LHCN-M2 (cell line): Measurements from ENCODE around the gene HEMK1. TPM values are rescaled to one million over a fixed set of nuclear protein-coding genes. Genes with fewer than 3 reads are reported as not detected.

Experiments used
- DNase-seq: peaks from one replicate; pipeline ENCODE4 v3.0.0-alpha.2; 2012; ENCODE audit warnings: low read depth
- total RNA-seq: library from RNA; depleted of rRNA; stranded (reverse); fragments of >200 nt; gene quantifications from 2 replicates; pipeline ENCODE4 v1.2.3, GENCODE V29; 2014

HEMK1 gene
- total RNA-seq, 1 experiment from 2014 or later, result 11.4 TPM

DNA sequence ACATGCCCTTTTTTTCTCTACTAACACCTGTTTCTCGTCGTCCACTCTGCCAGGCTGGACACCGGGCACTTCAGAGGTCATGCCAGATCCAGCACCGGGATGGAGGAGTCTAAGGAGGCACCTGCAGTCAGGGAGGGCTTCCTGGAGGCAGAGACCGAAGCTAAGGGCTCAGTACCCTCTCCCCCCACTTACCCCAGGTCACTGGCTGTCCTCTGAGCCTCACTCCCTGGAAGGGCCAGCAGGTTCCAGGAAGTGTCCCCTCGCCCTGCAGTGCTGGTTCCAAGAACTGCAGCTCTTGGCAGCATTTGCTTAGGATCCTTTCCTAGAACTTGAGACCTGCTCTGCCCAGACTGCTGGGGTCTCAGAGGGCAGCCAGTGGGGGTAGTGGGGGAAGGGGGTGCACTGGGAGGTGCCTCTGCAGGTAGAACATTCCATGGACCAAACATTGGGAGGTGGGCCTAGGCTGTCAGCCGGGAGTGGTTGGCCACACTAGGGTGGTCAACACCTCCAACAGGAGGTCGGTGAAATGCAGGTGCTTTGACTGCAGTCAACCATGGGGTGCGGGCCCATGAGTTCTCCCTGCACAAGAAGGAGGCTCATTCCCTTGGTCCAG lies 30.9 kb downstream of the HEMK1 start:
- DNase-seq, result no peak

DNA sequence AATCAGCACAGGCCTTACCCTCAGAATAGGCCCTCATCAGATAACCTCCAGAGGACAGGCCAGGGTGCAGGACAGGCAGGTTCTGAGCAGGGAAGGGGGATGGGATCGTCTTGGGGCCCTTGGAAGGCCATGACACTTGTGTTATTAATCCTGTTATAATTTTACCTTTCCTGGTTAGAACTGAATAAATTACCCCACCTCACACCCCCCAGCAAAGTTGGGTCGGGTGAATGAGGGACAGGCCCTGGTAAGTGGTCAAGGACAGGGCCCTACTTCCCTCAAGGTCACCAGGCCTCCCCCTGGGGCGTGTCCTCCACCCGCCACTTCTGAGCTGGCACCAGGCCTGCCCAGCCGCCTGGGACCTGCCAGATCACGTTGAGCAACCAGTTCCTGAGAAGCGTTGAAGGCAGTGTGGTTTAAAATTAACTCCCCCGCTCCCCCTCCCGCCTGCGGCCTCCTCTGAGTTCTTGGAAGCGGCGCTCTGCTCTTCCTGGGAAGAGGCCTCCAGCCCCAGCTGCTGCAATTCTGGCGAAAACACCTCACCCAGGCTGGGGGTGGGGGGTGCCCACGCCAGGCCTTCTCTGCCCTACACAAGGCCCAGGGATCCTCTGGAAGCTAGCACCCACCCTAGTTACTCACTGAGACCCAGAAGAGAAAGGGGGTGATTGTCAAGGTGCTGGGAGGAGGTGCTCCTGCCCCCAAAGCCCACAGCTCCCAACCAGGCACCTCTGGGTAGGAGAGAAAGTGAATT lies 31.7 kb downstream of the HEMK1 start:
- peak; percentile 95 for DNase-seq

DNA sequence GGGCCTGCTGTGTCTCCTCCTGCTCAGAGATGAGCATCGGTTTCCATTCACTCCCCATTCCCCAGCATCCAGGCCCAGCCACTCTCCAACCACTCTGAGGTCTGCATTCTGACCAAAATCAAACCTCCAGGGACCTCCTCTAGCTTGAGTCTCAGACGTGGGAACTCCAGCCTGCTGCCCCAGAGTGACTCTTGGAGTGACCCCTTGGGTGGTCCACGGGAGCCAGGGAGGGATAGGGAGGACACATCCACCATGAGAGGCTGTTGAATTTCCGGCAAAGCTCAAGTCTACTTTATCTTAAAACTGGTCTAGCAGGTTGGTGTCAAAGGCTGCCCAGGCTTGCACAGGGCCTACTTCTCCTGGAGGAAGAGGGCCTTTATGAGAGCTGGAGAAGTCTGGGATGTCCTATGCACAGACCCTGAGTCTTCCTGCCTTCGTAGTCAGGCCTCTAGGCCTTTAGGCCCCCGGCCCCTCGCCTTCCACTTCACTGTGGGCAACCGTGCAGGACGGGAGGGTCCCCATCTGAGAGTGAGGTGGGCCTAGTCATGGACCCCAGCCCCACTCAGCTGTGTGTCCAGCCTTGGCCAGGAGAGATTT lies 33.4 kb downstream of the HEMK1 start:
- DNase-seq, result no peak

DNA sequence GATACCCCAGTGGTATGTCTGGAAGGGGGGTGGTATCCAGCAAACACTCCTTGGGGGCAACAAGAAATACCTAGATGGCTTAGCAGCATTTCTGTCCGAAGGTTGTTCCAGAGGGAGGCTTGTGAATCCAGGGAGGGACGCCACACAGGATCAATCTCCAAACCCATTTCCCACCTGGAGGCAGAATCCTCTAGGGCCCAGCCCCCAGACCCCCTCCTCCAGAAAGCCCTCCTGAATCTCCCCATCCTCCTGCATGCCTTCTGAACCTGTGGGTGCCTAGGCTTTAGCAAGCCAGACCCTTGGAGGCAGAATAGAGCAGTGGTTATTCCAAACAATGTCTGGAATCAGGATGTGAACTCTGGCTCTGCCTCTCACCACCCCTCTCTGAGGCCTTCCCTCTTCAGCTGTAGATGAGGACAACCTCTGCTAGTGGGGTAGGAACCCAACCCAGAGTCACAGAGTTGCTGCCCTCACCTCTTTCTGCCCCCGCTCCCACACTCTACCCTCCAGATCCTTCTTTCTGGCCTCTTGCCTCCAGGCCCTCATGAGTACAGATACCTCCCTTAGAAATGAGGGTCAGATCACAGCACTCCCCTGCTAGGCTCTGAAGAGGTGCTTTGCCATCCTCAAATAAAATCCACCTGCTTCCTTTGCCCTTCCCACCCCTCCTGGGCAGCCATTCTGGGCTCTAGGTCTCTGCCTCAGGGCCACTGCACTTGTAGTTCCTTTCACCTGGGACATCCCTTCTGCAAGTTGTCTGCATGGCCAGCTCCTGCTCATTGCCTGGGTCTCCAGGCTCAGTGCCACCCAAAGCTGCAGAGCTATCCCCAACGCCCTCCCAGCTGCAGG lies 34.2 kb downstream of the HEMK1 start:
- DNase-seq, result no peak

DNA sequence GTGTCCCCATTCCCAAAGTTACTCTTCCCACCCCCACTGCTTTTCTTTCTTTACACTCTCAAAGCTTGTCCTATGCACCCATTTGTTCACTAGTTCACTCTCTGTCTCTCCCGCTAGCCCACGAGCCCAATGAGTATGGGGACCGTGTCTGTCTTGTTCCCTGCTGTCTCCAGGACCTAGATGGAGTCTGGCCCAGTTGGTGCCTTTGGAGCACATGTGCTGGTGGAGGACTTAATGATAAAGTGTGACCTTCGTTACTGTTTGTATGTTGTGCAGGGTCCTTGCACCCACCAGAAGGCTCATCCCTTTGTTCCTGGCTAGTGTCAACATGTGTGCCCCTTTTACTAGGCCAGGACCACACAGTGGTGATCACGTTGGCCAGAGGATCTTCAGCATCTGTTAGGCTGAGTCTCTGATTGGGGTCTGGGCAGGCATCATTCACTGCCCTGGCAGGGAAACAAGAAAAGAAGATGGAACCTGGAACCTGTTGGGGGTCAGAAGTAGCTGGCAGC lies 34.8 kb downstream of the HEMK1 start:
- DNase-seq, result no peak

DNA sequence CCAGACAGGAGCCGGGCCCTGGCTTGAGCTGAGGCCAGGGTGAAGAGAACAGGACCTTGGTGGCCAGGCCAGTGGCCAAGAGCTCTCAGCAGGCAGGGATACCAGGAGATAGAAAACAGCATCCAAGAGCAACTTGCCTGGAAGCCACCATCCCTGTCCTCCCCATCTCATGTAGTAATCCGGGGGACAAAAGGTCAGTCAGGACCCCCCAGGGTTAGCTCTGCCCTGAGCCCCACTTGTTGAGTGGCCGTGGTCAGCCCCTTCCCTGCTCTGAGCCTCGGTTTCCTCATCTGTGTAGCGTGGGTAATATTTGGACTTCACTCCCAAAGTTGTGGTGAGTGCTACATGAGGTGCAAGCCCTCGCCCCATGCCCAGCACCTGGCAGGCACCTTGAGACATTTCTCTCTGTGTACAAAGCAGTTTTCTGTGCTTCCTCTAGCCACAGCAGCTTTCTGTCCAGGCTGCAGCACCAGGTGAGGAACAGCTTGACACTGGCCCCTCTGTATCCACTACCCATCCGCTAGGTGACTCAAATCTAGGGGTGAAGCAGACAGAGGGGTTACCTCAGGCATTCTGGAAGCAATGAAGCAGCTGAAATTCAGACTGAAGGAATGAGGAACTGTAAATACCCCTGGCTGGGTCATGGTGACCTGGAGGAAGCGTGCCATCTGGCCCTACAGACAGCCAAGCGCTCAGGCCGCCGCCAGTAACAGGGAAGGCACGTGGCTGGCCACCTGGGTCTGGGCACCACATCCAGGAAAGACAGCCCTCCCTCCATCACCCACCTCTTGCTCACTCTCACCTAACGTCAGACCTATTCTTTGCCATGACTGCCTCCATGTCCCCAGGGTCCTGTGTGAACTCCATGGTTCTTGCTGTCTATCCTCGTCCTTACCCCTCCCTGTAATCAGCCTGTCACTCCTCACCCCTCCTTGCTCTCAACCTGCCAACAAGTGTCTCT lies 35.6 kb downstream of the HEMK1 start:
- DNase-seq, result no peak

DNA sequence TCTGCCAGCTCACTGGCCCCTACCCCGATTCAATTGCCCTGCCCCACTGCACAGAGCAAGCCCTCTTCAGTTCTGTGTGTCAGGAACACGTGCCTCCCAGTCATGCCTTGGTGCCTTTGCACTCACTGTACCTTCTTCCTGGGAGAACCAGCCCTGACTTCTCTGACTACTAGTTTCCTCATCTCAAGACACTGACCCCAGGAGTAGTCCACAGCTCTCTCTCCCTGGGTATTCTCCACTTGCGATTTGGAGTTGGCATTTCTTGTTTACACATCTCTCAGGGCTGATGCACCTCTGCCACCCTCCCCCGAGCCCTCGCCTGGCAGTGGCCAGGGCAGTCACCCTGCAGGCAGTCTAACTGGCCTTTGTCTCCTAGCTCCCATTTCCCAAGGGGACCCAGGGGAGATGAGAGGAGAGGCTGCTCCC lies 36.6 kb downstream of the HEMK1 start:
- DNase-seq, result no peak

DNA sequence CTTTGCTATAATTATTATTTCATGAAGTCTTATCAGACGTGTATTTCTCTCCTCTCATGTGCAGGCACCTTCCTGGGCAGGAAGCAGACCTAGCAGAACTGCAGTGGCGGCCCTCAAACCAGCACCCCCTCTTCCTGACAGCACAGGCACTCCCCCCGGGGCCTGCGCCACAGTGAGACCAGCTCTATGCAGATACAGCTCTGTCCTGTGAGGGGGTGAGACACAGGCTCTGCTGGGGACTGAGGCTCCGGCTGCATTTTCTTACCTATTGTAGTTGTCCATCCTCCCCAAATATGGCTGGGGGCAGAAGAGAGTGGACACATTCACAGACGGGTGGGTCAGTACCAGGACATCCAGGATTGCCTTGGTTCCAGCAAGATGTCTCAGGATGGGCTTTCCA lies 37.3 kb downstream of the HEMK1 start:
- no peak for DNase-seq

DNA sequence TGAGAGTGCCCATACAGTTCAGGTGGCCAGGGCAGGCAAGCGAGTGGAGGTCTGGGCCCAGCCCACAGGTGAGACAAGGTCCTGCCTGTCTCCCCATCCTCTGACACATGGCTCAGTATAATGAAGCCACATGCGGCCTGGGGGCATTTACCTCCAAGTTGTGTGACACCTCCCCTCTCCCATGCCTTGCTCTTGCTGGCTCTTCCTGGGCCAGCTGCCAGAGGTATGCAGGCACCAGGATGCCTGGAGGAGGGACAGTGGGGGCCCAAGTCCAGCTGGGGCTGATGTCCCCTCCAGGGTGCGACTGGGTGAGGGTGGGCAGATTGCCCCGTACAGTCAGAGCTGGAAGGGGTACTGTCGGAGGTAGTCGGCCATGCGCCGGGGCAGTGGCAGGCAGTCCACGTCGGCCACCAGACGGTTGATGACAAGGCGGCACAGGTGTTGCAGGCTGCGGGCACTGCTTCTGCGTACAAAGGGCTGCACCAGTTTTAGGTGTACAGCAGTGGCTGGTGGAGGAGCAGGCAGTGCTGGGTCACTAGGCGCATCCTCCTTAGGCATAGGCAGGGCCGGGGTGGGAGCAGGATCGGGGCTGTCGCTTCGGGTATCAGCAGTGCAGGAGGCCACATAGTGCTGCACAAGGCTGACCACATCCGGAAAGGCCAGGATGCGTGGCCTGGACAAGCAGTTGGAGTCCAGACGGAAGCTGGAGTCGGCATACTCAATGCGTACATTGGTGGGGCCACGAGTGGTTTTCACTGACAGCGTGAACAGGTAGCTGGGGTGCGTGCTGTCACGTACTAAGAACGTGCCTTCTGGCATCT lies 38.2 kb downstream of the HEMK1 start:
- no peak for DNase-seq

DNA sequence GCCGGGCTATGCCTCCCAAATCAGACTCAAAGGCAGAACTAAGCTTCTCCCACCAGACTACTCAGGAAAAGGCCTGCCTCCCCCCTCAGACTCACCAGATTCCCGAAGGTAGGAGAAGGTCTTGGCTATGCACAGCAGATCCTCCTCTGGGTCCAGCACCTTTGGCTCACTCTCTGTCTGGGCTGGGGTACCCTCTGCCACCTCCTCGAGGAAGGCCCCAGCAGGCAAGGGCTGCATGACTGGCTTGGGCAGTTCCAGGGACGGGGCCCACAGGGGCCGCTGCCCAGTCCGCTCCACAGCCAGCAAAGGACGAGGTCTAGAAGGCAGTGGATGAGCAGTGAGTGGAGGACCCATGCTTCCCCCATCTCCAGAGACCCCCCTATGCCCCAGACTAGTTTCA lies 39.0 kb downstream of the HEMK1 start:
- DNase-seq, result no peak

DNA sequence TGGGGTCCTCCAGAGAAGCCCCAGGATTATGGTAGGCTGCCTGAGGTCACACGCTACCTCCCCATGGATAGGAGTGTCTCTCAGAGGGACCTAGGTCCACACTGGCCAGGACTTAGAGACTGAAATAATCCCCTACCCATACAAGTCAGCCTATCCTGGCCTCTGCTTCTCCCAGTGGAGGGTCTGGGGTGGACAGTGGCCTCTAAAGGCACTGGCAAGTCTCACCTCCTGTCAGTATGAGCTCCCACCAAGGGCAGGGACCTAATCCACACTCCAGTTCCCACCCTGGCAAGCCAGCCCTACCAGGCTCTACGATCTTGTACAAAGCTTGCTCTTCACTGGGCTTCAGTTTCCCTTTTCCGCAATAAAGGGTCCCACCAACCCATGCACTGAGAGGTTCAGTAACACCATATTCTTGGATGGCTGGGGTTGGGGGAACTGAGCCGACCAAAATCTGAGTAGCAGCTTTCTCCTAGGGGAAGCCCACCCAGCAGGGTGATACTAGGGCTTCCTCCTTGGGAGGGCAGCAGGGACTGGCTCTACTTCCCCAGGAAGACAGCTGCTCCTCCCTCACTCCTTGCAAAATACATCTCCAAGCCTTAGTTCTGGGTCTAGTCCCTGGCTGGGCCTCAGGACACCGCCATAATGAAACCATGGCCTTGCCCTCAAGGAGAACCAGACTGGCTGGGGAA lies 39.9 kb downstream of the HEMK1 start:
- DNase-seq, result no peak

DNA sequence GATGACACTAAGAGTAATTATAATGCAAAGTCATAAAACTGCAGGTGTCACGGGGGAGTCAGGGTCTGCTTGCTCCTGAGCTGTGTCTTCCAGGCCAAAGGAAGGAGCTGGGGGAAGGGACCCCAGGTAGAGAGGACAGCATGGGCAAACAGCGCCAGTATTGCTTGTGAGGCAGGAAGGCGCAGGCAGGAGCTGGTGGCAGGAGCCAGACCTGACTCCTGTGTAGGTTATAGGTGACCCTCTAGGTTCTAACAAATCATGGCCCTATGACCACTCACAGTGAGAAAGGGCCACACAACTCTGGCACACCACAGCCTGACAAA lies 40.4 kb downstream of the HEMK1 start:
- no peak for DNase-seq

DNA sequence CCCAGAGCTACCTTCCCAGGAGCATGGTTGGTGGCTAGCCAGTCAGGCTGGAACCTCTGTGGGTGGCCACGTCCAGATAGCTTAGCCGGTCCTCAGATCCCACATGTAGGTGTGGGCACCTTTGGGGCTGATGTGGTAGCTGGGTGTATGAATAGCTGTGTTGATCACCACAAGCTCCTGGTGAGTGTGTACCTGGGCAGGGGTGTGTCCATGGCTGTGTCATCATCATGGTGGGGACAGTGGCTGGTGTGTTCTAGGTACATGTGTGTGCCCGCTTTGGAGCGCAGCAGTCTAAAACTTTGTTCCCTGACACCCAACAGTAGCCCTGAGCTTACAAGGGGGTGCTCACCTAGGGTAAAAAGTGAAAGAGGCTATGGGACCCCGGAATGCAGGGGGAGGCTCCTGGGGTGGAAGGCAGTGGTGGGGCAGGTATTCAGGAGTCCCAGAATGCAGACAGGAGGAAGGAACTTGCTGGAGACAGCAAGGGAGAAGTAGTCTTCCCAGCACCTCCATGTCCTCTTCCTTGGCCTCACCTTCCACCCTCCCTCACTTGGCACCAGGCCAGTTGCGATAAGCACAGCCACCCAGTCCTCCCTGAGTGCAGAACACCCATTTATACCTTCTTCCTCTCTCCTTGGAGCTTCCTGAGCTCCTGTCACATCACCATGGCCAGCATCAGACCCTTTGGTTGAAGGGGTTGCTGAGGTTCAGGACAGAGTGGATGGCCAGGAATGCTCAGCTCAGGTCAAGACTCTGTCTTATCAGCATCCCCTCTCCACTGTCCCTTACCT lies 41.1 kb downstream of the HEMK1 start:
- DNase-seq, result no peak

DNA sequence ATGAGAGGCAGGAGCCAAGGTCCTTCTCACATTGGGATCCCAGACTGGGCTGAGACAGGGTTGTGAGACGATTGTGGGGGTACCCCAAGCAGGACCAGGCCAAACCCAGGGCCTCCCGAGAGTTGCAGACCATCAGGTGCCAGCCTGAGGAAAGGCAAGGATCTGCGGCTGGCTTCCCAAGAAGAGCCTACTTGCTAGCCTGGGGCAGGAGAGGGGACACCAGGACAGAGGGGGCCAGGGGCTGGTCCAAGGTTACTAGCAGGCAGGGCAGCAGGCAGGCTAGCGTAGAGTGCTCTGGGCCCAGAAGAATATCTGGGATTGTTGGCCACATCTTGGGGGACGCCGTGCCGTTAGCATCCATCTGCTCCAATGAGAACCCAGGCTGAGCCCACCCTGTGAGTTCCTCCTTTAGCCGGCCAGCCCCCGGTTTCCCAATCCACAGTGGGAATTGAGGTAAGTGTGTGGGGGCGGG lies 41.7 kb downstream of the HEMK1 start:
- DNase-seq, result no peak

DNA sequence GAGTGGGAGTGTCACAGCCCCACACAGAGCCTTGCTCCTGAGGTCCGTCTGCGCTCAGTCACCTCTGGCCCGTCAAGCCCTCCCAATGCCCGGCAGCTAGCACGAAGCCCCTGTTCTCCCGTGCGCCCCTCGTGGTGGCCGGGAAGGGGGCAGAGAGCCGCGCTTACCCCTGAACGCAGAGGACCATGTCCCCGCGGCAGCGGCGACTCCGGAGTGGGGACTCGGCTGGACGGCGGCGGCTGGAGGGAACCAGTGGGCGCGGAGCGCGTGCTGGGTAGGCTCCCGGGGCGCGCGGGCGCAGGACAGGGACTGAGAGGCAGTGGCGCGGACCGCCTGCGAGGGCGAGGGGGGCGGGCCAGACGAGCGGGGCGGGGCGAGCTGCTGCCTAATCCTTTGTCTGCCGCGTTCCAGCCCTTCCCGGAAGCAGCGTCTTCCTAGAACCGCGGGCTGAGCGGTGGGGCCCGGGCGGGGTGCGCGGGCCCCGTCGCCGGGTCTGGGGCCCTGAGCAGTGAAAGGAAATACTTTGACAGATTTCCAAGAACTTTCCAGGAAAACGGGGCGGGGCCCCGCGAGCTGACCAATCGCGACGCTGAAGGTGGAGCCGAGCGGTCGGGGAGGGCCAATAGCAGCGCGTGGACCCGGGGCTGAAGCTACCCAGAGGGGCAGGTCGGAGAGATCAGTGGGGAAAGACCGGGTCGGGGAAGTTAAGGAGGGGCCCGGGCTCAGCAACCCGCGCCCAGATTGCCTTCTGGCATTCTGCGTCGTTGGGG lies 42.3 kb downstream of the HEMK1 start, which contains the start of gene CISH:
TSS of gene CISH (minus strand) at position 311 of the 770 bp plus-strand sequence. CDS start at position 187, 124 bp downstream.
- DNase-seq, result peak; percentile 90

DNA sequence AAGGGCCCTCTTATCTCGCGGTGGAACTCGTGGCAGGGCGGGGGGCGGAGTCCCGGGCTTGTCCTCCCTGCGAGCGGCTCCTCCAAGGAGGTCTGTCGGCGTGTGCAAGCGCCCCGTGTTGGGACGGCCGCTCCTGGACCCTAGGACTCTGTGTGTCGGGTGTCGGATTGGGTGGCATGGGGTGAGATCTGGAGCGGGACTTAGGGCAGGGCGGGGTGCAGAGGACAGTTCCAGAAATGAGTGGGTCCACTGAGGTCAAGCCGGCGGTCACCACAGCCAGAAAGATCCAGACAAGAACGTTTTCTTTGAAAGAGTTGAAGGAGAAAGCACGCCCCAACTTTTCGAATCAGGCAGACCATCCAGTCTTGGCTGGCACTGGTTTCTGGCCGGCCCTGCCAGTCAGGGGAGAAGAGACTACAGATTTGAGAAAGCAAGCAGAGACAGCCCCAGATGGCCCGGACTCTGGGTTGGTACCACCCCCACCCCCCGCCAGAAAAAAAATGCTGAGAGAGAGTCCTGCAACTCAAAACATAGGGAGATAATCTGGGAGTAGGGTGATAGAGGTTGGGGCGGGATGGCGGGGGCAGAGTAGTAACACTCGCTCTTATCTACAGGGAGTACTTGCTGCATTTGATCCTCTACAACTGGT lies 43.0 kb downstream of the HEMK1 start:
- no peak for DNase-seq
